PC-9 (cell line): ENCODE data around the gene HSBP1.

Experiments used
- CTCF ChIP-seq: fragments of 200-600 bp; sonication (generic); conservative IDR thresholded peaks from 2 replicates; pipeline ENCODE4 v1.6.1; 2017; ENCODE audit warnings: mixed run types, antibody characterized with exemption, mild to moderate bottlenecking, moderate library complexity
- EZH2 ChIP-seq: fragments of 200-600 bp; sonication (generic); IDR thresholded peaks from 2 replicates; pipeline ENCODE4 v1.8.0; 2017; ENCODE audit warnings: antibody characterized with exemption, low read depth

- TF ChIP-seq CTCF (no peak), EZH2 (no peak)
Observed at GRCh38 chr16:83793179-83793578, 14.6 kb upstream of the HSBP1 start.
